Mucosa of gallbladder (tissue), 1 donor: ENCODE data around the gene UTP14C. TPM values are rescaled to one million over a fixed set of nuclear protein-coding genes. Genes with fewer than 3 reads are reported as not detected.
"Not testable (repeated sequence)": the region's sequence is repeated elsewhere in the genome, so short reads cannot be mapped to it uniquely, and the experiment has no call there.

Experiments used
- DNase-seq: peaks from one replicate; pipeline ENCODE4 v3.0.0-alpha.2; 2020; ENCODE audit warnings: low spot score
- total RNA-seq: library from RNA; stranded (reverse); gene quantifications from one replicate; pipeline ENCODE4 v1.2.1, GENCODE V29; 2021
- donor health status: DM: no; HTN: no; CAD: no.

Gene UTP14C
- total RNA-seq, 1 donor from 2014 or later = 20.1 TPM

GRCh38 chr13:52002361-52002760 is 22.1 kb upstream of the UTP14C start:
- DNase-seq = no peak

DNA sequence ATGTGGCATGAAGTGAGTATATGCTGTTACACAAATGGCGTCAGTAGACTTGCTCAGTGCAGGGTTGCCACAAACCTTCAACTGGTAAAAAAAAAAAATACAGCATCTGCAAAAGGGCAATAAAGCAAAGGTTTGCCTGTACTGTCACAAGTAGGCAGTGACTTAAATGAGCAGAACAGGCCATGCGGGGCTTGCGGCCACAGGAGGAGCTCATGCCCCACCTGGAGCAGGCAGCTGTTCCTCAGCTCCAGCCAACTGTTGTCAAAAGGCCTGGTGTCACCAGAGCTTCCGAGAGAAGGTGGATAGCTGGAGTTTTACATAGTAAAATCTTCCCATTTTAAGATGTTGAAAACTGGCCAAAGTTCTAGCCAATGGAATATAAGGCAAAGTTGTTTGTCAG is 20.9 kb upstream of the UTP14C start:
- no peak for DNase-seq

GRCh38 chr13:52004511-52005170 is 19.9 kb upstream of the UTP14C start:
- no peak for DNase-seq

DNA sequence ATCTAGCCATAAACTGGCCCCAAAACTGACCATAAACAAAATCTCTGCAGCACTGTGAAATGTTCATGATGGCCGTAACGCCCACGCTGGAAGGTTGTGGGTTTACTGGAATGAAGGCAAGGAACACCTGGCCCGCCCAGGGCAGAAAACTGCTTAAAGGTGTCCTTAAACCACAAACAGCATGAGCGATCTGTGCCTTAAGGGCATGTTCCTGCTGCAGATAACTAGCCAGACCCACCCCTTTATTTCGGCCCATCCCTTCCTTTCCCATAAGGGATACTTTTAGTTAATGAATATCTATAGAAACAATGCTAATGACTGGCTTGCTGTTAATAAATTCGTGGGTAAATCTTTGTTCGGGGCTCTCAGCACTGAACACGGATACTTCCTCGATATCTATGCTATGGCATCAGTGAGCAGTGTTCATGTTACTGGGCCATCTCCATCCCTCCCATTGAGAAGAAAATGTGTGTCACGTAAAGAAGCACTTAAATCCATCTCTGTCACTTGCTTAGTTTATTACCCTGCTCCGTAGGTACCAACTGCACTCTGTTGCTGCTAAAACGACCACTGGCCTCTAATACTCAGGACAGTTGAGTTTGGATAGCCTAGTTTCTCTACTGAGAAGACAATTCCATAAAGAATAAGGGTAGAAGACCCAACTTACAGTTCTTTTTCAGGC is 18.5 kb upstream of the UTP14C start:
- DNase-seq = no peak

DNA sequence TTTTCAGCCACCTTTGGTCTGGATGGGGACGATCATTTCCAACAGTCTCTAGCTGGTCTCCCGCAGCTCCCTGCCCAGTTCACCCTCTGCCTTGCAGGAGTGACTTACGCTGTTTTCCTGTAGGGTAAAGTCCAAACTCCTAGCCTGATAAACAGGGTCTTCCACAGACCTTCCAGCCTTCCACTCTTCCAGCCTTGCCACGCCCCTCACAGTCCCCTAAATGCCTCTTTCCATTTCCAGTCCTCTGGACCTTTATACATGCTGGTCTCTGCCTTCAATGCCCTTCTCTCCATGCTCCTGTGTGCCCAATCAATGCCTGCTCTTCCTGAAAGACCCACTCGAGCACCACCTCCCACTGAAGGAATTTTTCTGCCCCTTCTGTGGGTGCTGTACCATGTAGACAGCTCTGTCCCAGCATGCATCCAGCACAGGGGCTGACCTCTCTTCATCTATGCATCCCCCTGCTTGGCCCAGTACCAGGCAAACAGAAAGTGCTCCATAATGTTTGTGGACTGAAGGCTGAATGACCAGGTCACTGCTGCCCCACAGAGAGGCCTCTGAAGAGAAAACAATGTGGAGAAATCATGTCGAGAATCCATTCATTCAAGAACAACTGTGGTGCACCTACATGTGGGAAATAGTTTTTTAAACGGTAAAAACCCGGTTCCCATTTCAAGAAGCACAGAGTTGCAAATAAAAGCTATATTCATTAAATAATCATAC is 17.8 kb upstream of the UTP14C start:
- DNase-seq = peak; percentile 26

DNA sequence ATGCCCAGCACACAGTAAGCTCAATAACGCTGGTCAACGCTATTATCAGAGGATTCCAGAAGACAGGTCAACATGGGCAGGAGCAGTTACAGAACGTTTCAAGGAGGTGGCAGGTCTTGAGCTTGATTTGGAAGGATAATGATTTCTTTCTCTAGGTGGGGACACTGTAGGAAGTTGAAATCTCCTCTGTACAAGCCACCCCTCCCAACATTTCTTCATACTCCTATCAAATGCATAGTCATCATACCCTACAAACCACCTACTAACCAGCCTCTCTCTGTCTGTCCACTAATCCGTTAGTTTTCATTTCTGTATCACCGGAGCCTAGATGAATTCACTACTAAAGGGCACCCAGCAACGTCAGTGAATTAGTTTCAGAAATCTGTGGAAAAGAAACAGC is 14.5 kb upstream of the UTP14C start:
- no peak for DNase-seq

GRCh38 chr13:52010890-52011631 is 13.4 kb upstream of the UTP14C start, which contains the start of gene ATP7B:
Gene ATP7B (minus strand): TSS chr13:52011450. CDS start chr13:52011337, 113 bp downstream.
- no peak for DNase-seq

DNA sequence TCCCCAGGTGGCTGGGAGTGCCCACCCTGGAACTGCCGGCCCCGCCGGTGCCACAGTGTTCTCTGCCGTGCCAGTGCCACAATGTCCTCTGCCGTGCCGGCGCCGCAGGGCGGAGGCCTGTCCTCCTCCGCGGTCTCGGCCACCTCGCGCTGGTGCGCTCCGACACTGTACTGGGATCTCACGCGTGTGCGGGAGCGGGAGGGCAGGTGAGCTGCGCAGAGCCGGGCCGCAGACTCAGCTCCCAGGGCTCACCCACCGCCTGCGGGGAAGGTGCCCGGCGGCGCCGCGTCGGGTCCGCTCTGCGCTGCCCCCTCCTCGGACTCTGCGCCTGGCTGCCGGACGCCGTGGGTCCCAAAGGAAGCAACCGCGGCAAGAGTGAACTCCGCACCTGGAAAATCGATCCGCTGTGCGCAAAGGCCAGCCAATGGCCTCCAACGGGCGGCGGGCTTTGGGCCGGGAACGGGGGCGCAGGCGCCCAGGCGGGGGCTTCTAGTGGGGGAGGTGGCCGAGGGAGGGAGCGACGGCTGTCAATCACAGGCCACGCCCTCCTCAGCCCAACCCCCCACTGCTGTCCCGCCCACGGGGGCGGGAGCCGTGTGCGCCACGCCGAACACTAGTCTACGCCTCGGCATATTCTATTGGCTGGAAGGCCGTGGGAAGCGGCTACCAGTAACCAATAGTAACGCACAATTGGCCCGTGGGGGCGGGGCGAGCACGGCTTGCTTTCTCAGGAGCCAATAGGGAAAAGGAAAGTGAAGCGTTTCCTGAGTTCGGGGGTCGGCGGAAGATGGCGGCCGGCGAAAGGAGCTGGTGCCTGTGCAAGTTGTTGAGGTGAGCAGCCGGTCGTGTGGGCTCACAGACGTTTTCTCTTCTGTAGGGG is 12.6 kb upstream of the UTP14C start, which contains the start of gene ALG11:
ALG11 (plus strand) TSS at position 767 of the 880 bp plus-strand sequence; CDS start at position 788, 21 bp downstream.
- peak; percentile 100 for DNase-seq

DNA sequence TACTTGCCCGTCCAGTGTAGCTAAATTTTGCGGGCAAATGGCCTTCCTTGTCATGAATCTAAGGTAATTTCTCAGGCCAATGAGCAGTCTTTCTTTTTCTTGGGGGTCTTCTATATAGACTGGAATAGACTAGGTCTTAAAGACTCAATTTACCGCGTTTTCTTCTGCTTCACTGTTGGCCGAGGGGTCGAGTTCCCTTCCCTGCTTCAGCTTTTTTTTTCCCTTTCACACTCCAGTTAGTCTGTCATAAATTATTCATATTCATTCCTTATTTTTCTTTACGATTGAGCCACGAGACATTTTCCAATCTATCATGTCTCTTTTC is 12.0 kb upstream of the UTP14C start:
- no peak for DNase-seq

DNA sequence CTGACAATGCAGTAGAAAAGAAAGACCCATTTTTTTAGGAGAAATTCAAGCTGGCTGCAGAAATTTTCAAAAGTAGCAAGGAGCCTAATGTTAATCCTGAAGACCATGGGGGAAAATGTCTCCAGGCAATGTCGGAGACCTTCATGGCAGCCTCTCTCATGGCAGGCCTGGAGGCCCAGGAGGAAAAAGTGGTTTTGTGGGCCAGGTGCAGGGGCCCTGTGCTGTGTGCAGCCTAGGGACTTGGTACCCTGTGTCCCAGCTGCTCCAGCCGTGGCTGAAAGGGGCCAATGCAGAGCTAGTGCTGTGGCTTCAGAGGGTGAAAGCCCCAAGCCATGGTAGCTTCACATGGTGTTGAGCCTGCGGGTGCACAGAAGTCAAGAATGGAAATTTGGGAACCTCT is 8.2 kb upstream of the UTP14C start:
- no peak for DNase-seq

- DNase-seq = no peak
Measured at GRCh38 chr13:52020191-52020590, 4.3 kb upstream of the UTP14C start.

- DNase-seq = no peak
Measured at GRCh38 chr13:52022356-52022755, 2.1 kb upstream of the UTP14C start.

GRCh38 chr13:52025475-52026245 is 1.2 kb downstream of the UTP14C start:
- no peak for DNase-seq

DNA sequence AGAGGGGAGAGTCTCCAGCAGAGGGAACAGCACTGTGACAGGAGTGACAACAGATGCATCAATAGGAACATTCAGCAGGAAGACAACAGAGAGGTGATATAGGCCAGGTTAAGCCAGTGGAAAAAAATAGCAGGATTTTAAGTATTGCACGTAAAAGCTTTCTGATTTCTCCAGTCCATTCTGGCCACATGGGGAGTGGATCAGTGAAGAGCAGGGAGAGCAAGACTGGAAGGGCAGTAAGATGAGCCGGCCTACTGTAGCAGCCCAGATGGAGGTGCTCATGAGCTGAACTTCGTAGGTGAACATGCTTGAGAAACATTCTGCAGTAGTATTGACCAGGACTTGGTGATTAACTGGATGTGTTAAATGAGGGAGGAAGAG is 1.7 kb downstream of the UTP14C start:
- no peak for DNase-seq

GRCh38 chr13:52027832-52028231 is 3.3 kb downstream of the UTP14C start:
- DNase-seq = no peak

DNA sequence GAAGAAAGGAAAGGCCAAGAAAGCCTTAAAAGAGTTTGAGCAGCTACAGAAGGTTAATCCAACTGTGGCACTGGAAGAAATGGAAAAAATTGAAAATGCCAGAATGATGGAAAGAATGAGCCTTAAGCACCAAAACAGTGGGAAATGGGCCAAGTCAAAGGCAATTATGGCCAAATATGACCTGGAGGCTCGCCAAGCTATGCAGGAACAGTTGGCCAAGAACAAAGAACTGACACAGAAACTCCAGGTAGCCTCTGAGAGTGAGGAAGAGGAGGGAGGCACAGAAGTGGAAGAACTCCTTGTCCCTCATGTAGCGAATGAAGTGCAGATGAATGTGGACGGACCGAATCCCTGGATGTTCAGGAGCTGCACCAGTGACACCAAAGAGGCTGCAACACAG is 5.1 kb downstream of the UTP14C start:
- DNase-seq = no peak

DNA sequence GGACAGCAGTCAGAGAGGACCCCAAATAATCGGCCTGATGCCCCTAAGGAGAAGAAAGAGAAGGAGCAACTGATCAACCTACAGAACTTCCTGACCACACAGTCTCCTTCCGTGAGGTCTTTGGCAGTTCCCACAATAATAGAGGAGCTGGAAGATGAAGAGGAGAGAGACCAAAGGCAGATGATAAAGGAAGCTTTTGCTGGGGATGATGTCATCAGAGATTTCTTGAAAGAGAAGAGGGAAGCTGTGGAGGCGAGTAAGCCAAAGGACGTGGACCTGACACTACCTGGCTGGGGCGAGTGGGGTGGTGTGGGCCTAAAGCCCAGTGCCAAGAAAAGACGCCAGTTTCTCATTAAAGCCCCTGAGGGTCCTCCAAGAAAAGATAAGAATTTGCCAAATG is 5.9 kb downstream of the UTP14C start:
- not testable (repeated sequence) for DNase-seq

DNA sequence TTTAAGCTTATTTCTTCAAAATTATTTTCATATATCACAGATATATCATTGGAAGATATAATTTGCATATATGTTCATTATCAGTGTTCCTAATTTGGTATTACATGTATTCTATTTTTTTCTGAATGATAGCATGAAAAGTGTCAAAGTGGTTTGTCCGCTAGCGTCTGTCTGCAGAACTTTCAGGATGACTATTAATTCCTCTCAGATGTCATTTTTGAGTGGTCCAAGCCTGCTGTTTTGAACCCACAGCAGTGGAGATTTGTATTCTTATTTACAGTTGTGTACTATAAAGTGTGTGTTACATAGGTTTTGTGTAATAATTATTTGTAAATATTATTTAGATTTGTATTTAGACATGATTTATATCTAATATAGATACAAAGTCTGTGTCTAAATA is 8.5 kb downstream of the UTP14C start:
- no peak for DNase-seq

DNA sequence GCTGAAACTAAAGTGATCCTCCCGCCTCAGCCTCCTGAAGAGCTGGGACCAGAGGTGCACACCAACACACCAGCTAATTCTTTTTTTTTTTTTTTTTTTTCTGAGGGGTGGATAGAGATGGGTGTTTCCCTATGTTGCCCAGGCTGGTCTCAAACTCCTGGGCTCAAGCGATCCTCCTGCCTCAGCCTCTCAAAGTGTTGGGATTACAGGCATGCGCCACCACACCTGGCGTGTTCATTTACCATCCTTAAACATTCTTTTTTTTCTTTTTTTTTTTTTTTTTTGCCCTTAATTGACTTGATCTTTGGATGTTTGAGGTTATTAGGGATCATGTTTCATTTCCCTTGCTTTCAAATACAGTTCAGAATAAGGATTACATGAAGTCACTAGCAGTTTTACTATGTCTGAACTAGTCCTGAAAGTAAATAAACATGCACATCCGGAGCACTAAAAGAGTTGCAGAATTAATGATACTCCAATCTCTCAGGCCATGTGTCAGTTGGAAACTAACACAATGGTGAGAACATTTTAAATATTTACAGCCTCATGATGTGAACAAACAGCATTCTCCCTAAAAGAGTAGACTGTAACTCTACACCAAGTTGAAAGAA is 10.2 kb downstream of the UTP14C start:
- no peak for DNase-seq

GRCh38 chr13:52036037-52036436 is 11.5 kb downstream of the UTP14C start:
- no peak for DNase-seq
